ENCODE data around the gene BTG3.

BTG3 gene

DNA sequence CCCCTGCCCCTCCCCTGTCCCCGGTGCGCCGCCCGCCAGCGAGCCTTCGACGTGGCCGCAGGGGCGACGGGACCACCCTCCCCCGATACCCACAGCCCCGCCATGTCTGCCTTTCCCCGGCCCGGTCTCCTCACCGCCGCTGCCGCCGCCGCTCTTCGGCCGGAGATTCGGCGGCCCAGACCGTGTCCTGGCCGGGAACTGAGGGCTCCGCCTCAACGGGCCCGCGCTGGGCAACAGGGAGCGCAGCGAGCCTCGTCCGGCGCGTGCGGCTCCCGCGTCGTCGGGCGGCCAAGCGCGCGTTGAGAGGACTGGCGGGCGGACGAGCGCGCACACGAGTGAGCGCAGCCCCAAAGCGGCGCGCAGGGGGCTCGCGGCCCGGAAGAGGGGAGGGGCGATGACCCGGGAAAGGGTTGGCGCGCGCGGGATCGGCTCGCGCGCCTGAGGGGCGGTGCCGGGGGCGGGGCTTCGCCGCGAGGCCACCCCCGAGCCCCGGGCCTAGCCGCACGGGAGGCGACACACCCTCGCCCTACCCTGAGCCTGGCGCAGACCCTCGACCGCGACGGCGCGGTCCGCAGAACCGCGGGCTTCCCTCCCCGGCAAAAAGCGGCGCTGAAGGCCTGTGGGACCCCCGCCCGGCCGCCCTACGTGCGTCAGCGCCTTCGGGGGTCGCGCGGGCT lies at the start of gene BTG3:
TSS of gene BTG3 (minus strand) at position 337 of the 677 bp plus-strand sequence. CDS start 3,757 bp downstream, outside the sequence.
- peak; percentile 70 to 75 for DNase-seq (ENCODE audit: low read depth in 2 of 2)

DNA sequence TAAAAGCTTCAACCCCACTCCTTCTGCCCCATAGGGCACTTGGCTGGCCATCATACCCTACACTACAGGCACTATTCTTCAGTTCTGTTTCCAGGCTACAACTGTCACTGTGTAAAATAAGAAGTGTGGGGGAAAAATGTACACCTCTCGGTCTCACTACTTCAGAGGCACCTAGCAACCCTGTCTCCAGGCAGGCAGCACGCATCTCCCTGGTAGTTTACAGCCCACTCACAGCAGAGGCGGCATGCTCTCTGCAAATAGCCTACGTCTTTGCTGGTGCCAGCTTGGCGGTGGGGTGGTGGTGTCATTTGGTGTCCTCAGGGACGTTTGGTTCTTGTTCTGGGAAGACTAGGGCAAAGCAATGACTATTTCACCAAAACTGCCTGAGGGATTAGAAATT lies 48.2 kb upstream of the BTG3 start:
- no peak for DNase-seq (ENCODE audit: low read depth in 2 of 2)

DNA sequence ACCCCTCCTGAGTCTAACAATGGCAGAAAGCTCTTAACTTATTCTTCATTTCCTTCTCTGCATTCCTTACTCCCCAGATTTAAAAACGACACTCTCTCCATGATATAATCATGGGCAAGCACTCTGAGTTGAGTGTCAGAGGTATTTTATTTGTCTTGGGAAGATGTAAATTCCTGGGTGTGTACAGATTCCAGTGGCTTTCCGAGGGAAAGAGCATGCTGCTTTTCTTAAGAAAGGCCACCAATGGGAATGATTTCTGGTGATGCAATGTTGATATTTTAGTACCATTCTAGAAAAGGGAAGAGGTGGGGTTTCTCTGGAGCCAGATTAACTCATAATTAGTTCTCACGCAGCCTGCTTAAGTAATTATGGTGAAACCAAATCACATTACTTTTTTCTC lies 47.8 kb upstream of the BTG3 start:
- no peak for DNase-seq (ENCODE audit: low read depth in 2 of 2)

GRCh38 chr21:17658931-17659330 lies 46.2 kb upstream of the BTG3 start:
- DNase-seq (ENCODE audit: low read depth in 2 of 2): no peak

- no peak for DNase-seq (ENCODE audit: low read depth in 2 of 2)
Observed at GRCh38 chr21:17651526-17651925, 38.8 kb upstream of the BTG3 start.

- no peak for DNase-seq (ENCODE audit: low read depth in 2 of 2)
Observed at GRCh38 chr21:17650292-17650691, 37.6 kb upstream of the BTG3 start.

- DNase-seq (ENCODE audit: low read depth in 2 of 2): no peak
Observed at GRCh38 chr21:17646790-17647189, 34.1 kb upstream of the BTG3 start.

DNA sequence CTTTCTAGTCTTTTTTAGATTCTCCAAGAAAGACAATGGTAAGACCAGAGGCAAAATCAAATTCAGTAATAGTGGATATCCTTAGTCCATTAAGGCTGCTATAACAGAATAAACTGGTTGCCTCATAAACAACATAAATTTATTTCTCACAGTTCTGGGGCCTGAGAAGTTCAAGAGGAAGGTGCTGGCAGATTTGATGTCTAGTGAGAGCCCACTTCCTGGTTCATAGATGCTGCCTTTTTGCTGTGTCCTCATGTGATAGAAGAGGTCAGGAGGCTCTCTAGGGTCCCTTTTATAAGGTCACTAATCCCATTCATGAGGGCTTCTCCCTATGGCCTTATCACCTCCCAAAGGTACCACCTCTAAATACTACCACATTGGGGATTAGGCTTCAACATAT lies 31.5 kb upstream of the BTG3 start:
- no peak for DNase-seq (ENCODE audit: low read depth in 2 of 2)

- no peak for DNase-seq (ENCODE audit: low read depth in 2 of 2)
Observed at GRCh38 chr21:17640821-17641220, 28.1 kb upstream of the BTG3 start.

- DNase-seq (ENCODE audit: low read depth in 2 of 2): no peak
Observed at GRCh38 chr21:17636711-17637110, 24.0 kb upstream of the BTG3 start.

GRCh38 chr21:17631195-17631594 lies 18.5 kb upstream of the BTG3 start:
- no peak for DNase-seq (ENCODE audit: low read depth in 2 of 2)

- DNase-seq (ENCODE audit: low read depth in 2 of 2): no peak
Observed at GRCh38 chr21:17622018-17622417, 9.3 kb upstream of the BTG3 start.

DNA sequence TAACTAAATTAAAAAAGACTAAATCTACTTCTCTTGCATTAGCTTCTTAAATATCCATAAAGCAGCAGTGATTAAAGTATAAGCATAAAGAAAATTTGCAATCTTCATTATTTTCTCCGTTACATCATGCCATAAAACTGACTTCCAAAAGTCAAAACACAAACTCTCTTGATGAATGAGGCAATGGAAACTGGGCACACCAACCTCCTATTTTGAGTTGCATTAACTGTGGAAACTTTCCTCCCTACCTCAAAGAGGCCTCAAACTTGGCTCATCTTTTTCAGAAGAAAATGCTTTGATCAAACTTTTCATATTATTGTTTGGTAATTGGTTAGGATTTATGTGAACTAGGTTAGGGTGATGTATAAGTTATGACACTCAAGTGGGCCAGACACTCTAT lies 4.1 kb upstream of the BTG3 start:
- DNase-seq (ENCODE audit: low read depth in 2 of 2): no peak

GRCh38 chr21:17613242-17613676 lies 558 bp upstream of the BTG3 start:
- no peak for DNase-seq (ENCODE audit: low read depth in 2 of 2)

- DNase-seq (ENCODE audit: low read depth in 2 of 2): no peak
Observed at GRCh38 chr21:17612023-17612564, 607 bp downstream of the BTG3 start.

DNA sequence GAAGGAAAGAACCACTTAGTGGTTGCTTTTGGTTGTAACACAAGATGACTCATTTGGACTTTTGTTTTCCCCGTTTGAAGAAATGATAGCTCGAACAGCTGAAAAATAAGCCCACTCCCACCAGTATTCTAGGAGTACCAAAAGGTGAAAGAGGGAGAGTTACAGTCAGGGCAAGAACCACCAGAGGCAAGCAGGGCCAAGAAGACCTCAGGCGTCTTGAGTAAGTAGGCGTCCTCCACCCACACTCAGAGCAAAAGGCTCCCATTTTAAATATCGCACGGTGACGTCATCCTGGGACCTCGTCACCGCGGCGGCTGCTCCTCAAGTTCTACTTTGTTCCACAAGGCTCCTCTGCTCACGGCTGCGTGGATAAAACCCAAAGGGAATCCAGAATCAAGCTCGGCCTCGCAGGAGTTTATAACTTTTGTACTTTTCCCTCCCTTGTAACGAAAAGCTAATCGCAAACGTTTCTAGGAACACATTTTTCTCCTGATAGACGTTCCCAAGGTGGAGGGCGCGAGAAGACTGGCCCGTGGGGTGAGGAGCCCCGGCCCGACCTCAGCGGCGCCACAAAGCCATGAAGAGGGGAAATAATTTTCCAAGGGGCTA lies 1.2 kb downstream of the BTG3 start:
- DNase-seq (ENCODE audit: low read depth in 2 of 2): peak; percentile 53 to 61

DNA sequence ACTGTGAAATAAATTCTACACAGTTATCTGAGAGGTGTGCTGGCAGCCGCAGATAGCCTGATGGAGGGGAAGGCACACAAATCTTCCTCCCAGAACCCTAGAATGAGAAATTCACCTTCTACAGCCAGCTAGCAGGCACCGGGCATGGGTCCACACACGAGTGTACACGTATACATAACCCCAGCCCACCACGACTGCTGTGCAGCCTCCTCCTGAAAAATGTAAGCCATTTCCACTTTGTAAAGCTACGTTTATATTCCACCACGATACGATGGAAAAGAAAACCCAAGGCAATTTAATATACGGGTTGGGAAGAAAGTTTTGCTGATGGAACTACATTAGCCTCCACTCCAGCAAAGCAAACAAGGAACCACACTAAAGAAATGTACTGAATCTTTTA lies 1.8 kb downstream of the BTG3 start:
- DNase-seq (ENCODE audit: low read depth in 2 of 2): no peak

DNA sequence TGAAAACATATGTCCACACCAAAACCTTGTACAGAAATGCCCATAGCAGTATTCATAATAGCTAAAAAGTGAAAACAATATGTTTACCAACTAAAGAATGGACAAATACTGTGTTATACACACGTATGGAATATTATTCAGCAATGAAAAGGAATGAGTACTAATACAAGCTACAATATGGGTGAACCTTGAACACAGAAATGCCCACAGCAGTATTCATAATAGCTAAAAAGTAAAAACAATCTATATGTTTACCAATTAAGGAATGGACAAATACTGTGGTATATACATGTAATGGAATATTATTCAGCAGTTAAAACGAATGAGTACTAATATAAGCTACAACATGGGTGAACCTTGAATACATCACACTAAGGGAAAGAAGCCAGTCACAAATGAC lies 3.0 kb downstream of the BTG3 start:
- DNase-seq (ENCODE audit: low read depth in 2 of 2): no peak

DNA sequence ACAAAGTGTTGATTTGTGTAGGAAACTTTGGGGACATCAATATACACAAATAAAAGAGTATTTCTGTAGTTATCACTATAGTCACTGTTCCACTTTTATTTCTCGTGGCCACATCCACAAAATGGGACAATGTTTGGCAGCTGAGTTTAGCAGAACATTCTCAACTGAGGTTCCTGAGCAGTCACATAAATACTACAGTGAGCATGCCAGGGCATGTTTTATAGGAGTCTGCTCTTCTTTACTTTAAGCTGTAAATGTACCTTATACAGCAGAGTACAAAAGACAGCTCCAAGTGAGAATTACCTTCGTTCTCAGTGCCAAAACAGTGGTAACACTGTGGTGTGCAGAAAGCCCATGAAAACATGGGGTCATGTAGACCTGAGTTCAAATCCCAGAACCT lies 5.0 kb downstream of the BTG3 start:
- no peak for DNase-seq (ENCODE audit: low read depth in 2 of 2)

DNA sequence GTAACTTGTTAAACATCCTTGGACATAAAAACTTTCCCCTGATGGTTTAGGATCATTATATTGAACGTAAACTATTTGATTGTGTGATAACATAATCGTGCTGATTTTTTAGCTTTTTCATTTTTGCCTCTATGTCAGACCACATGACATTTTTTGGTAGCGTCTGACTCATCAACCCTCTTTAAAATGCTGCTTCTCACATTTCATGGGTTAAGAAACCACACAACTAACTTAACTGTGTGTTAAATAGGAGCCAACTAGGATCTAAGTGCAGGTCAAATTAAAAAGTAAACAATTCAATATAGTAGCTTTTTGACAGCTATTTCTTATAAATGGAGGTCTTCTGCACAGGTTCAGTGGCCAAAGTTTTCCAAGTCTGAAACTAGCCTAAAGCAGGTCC lies 9.8 kb downstream of the BTG3 start:
- no peak for DNase-seq (ENCODE audit: low read depth in 2 of 2)

DNA sequence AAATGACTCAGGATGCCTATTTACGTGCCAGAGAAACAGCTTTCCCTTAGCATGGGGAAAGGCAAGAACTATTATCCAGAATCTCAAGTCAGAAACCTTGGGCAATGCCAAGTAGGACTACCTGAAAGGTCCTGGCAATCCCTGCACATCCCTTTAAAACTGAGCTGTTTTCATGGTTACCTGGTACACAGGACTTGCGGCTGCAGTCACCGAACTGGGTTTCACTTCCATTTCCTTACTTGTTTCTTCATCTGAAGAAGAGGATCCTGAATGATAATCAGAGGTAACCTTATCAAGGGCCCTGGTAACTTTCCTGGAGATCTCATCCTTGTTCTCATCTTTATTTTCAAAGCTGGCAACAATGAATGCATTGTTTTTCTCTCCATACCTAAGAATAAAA lies 14.3 kb downstream of the BTG3 start:
- DNase-seq (ENCODE audit: low read depth in 2 of 2): no peak

- no peak for DNase-seq (ENCODE audit: low read depth in 2 of 2)
Observed at GRCh38 chr21:17597680-17598079, 15.0 kb downstream of the BTG3 start.

- no peak for DNase-seq (ENCODE audit: low read depth in 2 of 2)
Observed at GRCh38 chr21:17590430-17590829, 22.3 kb downstream of the BTG3 start.
